ENCODE data around the gene PRKAG3.
"Not testable (repeated sequence)": the region's sequence is repeated elsewhere in the genome, so short reads cannot be mapped to it uniquely, and the experiment has no call there.

The PRKAG3 gene

GRCh38 chr2:218844334-218844733 lies 12.7 kb upstream of the PRKAG3 start:
- DNase-seq (ENCODE audit: low read depth in 3 of 3, low spot score in 1 of 3): not testable (repeated sequence)

- DNase-seq (ENCODE audit: low read depth in 3 of 3, low spot score in 1 of 3): no peak
Observed at GRCh38 chr2:218839888-218840287, 8.3 kb upstream of the PRKAG3 start.

- no peak for DNase-seq (ENCODE audit: low read depth in 3 of 3, low spot score in 1 of 3)
Observed at GRCh38 chr2:218839430-218839829, 7.8 kb upstream of the PRKAG3 start.

- no peak for DNase-seq (ENCODE audit: low read depth in 3 of 3, low spot score in 1 of 3)
Observed at GRCh38 chr2:218837495-218837894, 5.9 kb upstream of the PRKAG3 start.

- no peak for DNase-seq (ENCODE audit: low read depth in 3 of 3, low spot score in 1 of 3)
Observed at GRCh38 chr2:218834685-218835084, 3.1 kb upstream of the PRKAG3 start.

- no peak for DNase-seq (ENCODE audit: low read depth in 3 of 3, low spot score in 1 of 3)
Observed at GRCh38 chr2:218833023-218833609, 1.5 kb upstream of the PRKAG3 start.

- no peak for DNase-seq (ENCODE audit: low read depth in 3 of 3, low spot score in 1 of 3)
Observed at GRCh38 chr2:218832520-218832919, 917 bp upstream of the PRKAG3 start.

- DNase-seq (ENCODE audit: low read depth in 3 of 3, low spot score in 1 of 3): no peak
Observed at GRCh38 chr2:218832081-218832480, 478 bp upstream of the PRKAG3 start.

- no peak for DNase-seq (ENCODE audit: low read depth in 3 of 3, low spot score in 1 of 3)
Observed at GRCh38 chr2:218830526-218831306, 887 bp downstream of the PRKAG3 start.

- no peak for DNase-seq (ENCODE audit: low read depth in 3 of 3, low spot score in 1 of 3)
Observed at GRCh38 chr2:218829868-218830451, 1.6 kb downstream of the PRKAG3 start.

GRCh38 chr2:218828477-218828778 lies 3.2 kb downstream of the PRKAG3 start:
- DNase-seq (ENCODE audit: low read depth in 3 of 3, low spot score in 1 of 3): no peak

- DNase-seq (ENCODE audit: low read depth in 3 of 3, low spot score in 1 of 3): no peak
Observed at GRCh38 chr2:218827701-218828476, 3.7 kb downstream of the PRKAG3 start.

GRCh38 chr2:218826791-218827190 lies 4.8 kb downstream of the PRKAG3 start:
- DNase-seq (ENCODE audit: low read depth in 3 of 3, low spot score in 1 of 3): no peak

GRCh38 chr2:218824004-218824403 lies 7.6 kb downstream of the PRKAG3 start:
- no peak for DNase-seq (ENCODE audit: low read depth in 3 of 3, low spot score in 1 of 3)

GRCh38 chr2:218823196-218823855 lies 8.3 kb downstream of the PRKAG3 start:
- DNase-seq (ENCODE audit: low read depth in 3 of 3, low spot score in 1 of 3): no peak

GRCh38 chr2:218822622-218823021 lies 9.0 kb downstream of the PRKAG3 start:
- no peak for DNase-seq (ENCODE audit: low read depth in 3 of 3, low spot score in 1 of 3)

- no peak for DNase-seq (ENCODE audit: low read depth in 3 of 3, low spot score in 1 of 3)
Observed at GRCh38 chr2:218821605-218822211, 9.9 kb downstream of the PRKAG3 start.

GRCh38 chr2:218820746-218821369 lies 10.7 kb downstream of the PRKAG3 start:
- DNase-seq (ENCODE audit: low read depth in 3 of 3, low spot score in 1 of 3): no peak

GRCh38 chr2:218819093-218819492 lies 12.5 kb downstream of the PRKAG3 start:
- DNase-seq (ENCODE audit: low read depth in 3 of 3, low spot score in 1 of 3): no peak

- DNase-seq (ENCODE audit: low read depth in 3 of 3, low spot score in 1 of 3): no peak
Observed at GRCh38 chr2:218816561-218817011, 15.0 kb downstream of the PRKAG3 start.
